Esophagus squamous epithelium (tissue), 5 donors: ENCODE results near the gene SLC9A9. TPM values are rescaled to one million over a fixed set of nuclear protein-coding genes. Genes with fewer than 3 reads are reported as not detected.
A peak's percentile ranks its signal among the peaks of the same experiment; 100 is the strongest.

Experiments used
- DNase-seq: peaks from one replicate; lab custom pipeline; 2025; lab: John Stamatoyannopoulos, UW
- H3K27ac ChIP-seq, 4 donors: fragments of 200-600 bp; sonication (generic); one replicate each; pipeline ENCODE4 v1.5.1; 2016 to 2019; ENCODE audit warnings: mild to moderate bottlenecking in 1 of 4
- H3K27me3 ChIP-seq, 4 donors: fragments of 200-600 bp; sonication (generic); 1 replicate in 3 of 4; 2 replicates in 1 of 4; pipeline versions ENCODE4 v1.5.1 to v1.6.0; 2017 to 2021; ENCODE audit warnings: antibody characterized with exemption in 1 of 4
- H3K36me3 ChIP-seq, 3 donors: fragments of 200-600 bp; sonication (generic); one replicate each; pipeline ENCODE4 v1.5.1; 2016 to 2019
- H3K4me1 ChIP-seq, 3 donors: fragments of 200-600 bp; sonication (generic); one replicate each; pipeline ENCODE4 v1.5.1; 2017 to 2019
- H3K4me3 ChIP-seq, 4 donors: fragments of 200-600 bp; sonication (generic); 1 replicate in 3 of 4; 2 replicates in 1 of 4; pipeline ENCODE4 v1.5.1; 2016 to 2019; ENCODE audit warnings: mild to moderate bottlenecking in 2 of 4, moderate library complexity in 1 of 4
- H3K9me3 ChIP-seq, 3 donors: fragments of 200-600 bp; sonication (generic); one replicate each; pipeline ENCODE4 v1.5.1; 2016 to 2019
- POLR2A ChIP-seq, 4 donors: fragments of 450-650 bp; IDR thresholded peaks; one replicate each; pipeline ENCODE4 v1.6.1; 2017; ENCODE audit warnings: antibody characterized with exemption in 4 of 4, mild to moderate bottlenecking in 4 of 4, moderate library complexity in 3 of 4
- WGBS, 2 donors: methylation state at CpG; one replicate each; pipeline ENCODE4 v1.1.5; 2018; 5-methylcytosine and 5-hydroxymethylcytosine counted together
- intact Hi-C: fragments of 100-400 bp; cut with DNase I; formaldehyde crosslinking; loops from one replicate; pipeline ENCODE4 v1.15.0; 2022
- total RNA-seq, 4 donors: library from RNA; depleted of rRNA; stranded (reverse); fragments of >200 nt; gene quantifications; one replicate each; pipeline ENCODE4 v1.1.0, GENCODE V29; 2016
- TF ChIP-seq, protein P1 (sequence below), 6 experiments: fragments of 450-650 bp in 4 of 6; fragments of 200-600 bp in 2 of 6; sonication (generic) in 2 of 6; IDR thresholded peaks; one replicate each; pipeline ENCODE4 v1.5.1; 2016 to 2019; ENCODE audit warnings: antibody characterized with exemption in 6 of 6, mild to moderate bottlenecking in 4 of 6, moderate library complexity in 4 of 6
- donor health status: DM: yes; HTN: yes; CAD: no.

The SLC9A9 gene
- total RNA-seq, 4 donors from 2014 or later, result 11.2 to 22.3 (median 18.9) TPM

DNA sequence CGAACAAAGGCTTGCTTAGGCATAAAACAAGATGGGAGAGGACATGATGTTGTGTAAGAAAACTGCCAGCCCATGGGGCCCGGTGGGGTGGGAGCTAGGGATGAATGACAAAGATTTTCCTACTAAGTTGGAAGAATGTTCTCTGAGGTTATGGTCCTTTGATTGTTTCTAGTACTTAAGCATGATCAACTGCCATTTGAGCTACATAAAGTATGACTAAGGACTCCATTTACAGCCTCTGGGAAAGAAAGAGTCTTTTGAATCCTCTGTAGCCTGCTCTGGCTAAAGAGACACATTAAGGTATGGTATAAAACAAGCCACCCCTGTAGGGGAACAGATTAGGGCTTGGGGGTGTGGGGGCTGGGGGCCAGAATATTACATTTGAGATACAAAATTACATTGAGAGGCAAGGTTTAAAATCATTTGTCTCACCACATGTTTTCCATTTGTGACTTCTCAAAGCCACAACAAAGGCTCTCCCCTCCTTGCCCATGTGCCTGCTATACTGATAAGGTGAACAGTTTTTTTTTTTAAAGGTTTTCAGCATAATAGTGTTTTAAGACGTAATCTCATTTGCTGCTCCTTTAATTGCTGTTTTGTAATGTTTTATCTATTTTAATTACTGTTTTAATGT lies 405.3 kb downstream of the SLC9A9 start:
- Histone ChIP-seq H3K4me1 (peaks cover 0 to 21% (median 10%) of the 10 kb centered on the region in 3 donors), H3K27ac (peak overlapping the region; percentile 1 to 73 (median 49)), H3K36me3 (no peaks in the 10 kb centered on the region), H3K4me3 (no peak overlapping the region), H3K27me3 (no peaks in the 10 kb centered on the region), H3K9me3 (no peaks in the 10 kb centered on the region)
- WGBS, 2 donors, result 79 to 89% methylated on average over 3 of the region's 3 CpGs
- intact Hi-C loops, result no loop called here
- TF ChIP-seq, protein P1, sequence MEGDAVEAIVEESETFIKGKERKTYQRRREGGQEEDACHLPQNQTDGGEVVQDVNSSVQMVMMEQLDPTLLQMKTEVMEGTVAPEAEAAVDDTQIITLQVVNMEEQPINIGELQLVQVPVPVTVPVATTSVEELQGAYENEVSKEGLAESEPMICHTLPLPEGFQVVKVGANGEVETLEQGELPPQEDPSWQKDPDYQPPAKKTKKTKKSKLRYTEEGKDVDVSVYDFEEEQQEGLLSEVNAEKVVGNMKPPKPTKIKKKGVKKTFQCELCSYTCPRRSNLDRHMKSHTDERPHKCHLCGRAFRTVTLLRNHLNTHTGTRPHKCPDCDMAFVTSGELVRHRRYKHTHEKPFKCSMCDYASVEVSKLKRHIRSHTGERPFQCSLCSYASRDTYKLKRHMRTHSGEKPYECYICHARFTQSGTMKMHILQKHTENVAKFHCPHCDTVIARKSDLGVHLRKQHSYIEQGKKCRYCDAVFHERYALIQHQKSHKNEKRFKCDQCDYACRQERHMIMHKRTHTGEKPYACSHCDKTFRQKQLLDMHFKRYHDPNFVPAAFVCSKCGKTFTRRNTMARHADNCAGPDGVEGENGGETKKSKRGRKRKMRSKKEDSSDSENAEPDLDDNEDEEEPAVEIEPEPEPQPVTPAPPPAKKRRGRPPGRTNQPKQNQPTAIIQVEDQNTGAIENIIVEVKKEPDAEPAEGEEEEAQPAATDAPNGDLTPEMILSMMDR (IDR thresholded peaks at IDR 0.05), result no peak
- TF ChIP-seq POLR2A (IDR thresholded peaks at IDR 0.05), result no peak
- no peak for DNase-seq

DNA sequence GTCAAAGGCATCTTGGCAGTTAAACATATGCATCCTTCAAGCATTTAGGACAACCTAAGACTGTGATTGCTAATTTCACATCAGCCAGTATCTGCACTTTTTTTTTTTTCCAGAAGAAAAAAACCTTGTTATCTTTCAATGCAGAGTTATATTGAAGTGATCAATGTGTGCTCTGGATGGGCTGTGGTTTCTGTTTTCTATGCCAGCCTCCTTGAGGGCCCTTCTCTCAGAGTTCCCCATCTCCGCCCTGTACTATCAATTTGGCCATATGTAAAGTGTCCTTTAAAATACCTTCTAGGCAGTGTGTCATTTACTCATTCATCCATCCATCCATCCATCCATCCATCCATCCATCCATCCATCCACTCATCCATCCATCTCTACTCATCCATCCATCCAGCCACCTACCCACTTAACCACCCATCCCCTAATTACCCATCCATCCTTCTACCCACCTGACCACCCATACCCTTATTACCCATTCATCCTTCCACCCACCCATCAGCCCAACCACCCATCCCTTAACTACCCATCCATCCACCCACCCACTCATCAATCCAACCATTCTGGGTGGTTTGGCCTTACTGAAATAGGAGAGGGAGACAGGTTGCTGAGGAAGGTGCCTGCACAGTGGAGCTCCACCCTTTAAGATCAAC lies 406.6 kb downstream of the SLC9A9 start:
- H3K27ac ChIP-seq, result no peak overlapping the region
- no peaks in the 10 kb centered on the region for H3K27me3 ChIP-seq
- 89 to 100% methylated on average over 1 of the region's 1 CpG for WGBS, 2 donors
- no peaks in the 10 kb centered on the region for H3K9me3 ChIP-seq
- no peak overlapping the region for H3K4me3 ChIP-seq
- peaks cover 0 to 21% (median 10%) of the 10 kb centered on the region in 3 donors for H3K4me1 ChIP-seq
- TF ChIP-seq, protein P1 (IDR thresholded peaks at IDR 0.05), result no peak
- no peak for TF ChIP-seq POLR2A (IDR thresholded peaks at IDR 0.05)
- no peak for DNase-seq
- no peaks in the 10 kb centered on the region for H3K36me3 ChIP-seq
- intact Hi-C loops, result no loop called here

DNA sequence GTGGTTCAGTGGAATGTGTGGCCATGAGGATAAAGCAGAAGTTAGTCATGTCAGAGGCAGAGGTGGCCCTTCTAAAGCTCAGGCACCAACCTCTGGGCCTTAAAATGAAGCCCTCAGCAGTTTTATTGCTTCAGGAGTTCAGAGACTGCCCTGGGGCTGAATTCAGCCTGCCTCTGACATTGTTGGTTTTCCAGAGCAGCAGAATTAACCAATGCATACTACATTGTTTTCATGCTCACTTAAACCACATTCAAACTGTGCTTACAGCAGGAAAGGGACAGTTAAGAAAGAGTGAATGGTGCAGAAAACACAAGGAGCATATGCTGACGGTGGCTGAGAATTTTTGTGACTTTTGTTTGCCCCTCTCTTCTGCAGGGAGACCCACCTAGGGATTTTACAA lies 408.5 kb downstream of the SLC9A9 start:
- intact Hi-C loops, result no loop called here
- Histone ChIP-seq H3K27me3 (no peaks in the 10 kb centered on the region), H3K4me3 (no peak overlapping the region), H3K9me3 (no peaks in the 10 kb centered on the region), H3K4me1 (peaks cover 0 to 19% (median 10%) of the 10 kb centered on the region in 3 donors), H3K36me3 (no peaks in the 10 kb centered on the region), H3K27ac (no peak overlapping the region)
- DNase-seq, result no peak
- WGBS, 2 donors, result 82 to 91% methylated on average over 1 of the region's 1 CpG
- TF ChIP-seq POLR2A (IDR thresholded peaks at IDR 0.05), result no peak
- TF ChIP-seq, protein P1 (IDR thresholded peaks at IDR 0.05), result no peak

DNA sequence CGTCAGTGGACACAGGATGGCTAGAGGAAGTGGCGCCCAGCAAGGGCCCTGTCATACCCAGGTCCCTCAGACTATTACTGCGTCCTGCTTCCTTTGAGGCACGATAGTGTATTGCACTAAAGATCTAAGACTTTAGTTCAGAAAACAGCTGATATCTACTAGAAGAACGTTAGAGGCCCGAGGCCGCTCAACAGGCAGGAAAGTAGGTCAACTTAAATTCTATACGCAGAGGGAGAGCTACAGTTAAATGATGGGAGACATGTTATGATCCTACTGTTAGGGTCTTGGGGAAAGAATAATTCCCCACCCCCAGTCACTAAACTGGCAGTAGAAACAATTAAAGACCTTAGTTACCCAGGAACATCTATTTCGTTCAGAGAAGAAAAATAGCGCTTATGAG lies 410.9 kb downstream of the SLC9A9 start:
- TF ChIP-seq, protein P1 (IDR thresholded peaks at IDR 0.05), result no peak
- no peak for TF ChIP-seq POLR2A (IDR thresholded peaks at IDR 0.05)
- intact Hi-C loops, result no loop called here
- no peaks in the 10 kb centered on the region for H3K36me3 ChIP-seq
- no peak for DNase-seq
- no peak overlapping the region for H3K4me3 ChIP-seq
- no peaks in the 10 kb centered on the region for H3K27me3 ChIP-seq
- 89 to 95% methylated on average over 7 to 9 of the region's 10 CpGs for WGBS, 2 donors
- no peaks in the 10 kb centered on the region for H3K4me1 ChIP-seq
- no peak overlapping the region for H3K27ac ChIP-seq
- no peaks in the 10 kb centered on the region for H3K9me3 ChIP-seq

DNA sequence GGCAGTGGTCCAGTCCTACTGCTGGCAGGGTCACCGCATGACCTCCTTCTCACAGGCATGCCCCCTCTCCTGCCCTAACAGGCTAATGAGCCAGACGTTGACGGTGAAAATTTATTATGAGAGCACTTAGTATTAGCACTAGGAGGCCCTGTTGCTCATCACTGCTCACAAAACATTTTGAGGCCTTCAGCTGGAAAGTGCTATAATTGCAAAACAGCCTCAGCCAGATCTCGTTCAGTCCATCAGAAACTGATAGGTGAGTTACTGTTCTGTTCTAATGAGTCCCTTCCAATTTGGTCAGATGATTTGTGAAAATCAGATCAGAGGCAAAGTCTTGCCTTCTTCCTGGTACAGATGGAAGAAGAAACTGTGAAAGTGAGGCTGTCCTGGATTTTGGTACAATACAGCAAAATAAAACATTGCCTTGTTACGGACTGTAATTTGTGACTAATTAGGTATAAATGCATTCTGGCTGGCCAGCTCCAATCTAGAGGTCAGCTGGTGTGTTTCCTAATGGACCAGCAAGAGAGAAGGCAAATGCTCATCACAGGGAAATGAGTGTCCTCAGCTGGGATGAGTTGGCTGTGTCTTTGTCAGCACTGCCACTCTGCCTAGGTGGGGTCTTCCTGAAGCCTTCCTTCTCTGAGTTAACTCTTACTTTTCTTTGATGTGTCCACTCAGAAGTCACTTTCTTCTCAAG lies 411.9 kb downstream of the SLC9A9 start:
- no peaks in the 10 kb centered on the region for H3K4me1 ChIP-seq
- no peak for DNase-seq
- no peaks in the 10 kb centered on the region for H3K36me3 ChIP-seq
- intact Hi-C loops, result no loop called here
- TF ChIP-seq POLR2A (IDR thresholded peaks at IDR 0.05), result no peak
- TF ChIP-seq, protein P1 (IDR thresholded peaks at IDR 0.05), result no peak
- no peak overlapping the region for H3K4me3 ChIP-seq
- no peaks in the 10 kb centered on the region for H3K9me3 ChIP-seq
- WGBS, 2 donors, result 77 to 96% methylated on average over 3 to 5 of the region's 5 CpGs
- no peaks in the 10 kb centered on the region for H3K27me3 ChIP-seq
- H3K27ac ChIP-seq, result no peak overlapping the region
